Vein endothelial cell (primary cell): ENCODE measurements around the gene CEBPZOS. TPM values are rescaled to one million over a fixed set of nuclear protein-coding genes. Genes with fewer than 3 reads are reported as not detected.

Experiments used
- total RNA-seq: library from RNA; depleted of rRNA; stranded (reverse); fragments of >200 nt; gene quantifications from 2 replicates; pipeline ENCODE4 v1.2.3, GENCODE V29; 2012

Gene CEBPZOS
- 15.4 and 15.9 TPM in 2 replicates for total RNA-seq

GRCh38 chr2:37196320-37197195 lies at the start of gene CEBPZOS:
CEBPZOS (plus strand) TSS chr2:37196496; CDS start chr2:37199705, 3,209 bp downstream.

GRCh38 chr2:37156857-37157714 lies 39.2 kb upstream of the CEBPZOS start, which contains the start of gene EIF2AK2:
EIF2AK2 (minus strand) TSS chr2:37156980; CDS start chr2:37147806, 9,174 bp downstream.

DNA sequence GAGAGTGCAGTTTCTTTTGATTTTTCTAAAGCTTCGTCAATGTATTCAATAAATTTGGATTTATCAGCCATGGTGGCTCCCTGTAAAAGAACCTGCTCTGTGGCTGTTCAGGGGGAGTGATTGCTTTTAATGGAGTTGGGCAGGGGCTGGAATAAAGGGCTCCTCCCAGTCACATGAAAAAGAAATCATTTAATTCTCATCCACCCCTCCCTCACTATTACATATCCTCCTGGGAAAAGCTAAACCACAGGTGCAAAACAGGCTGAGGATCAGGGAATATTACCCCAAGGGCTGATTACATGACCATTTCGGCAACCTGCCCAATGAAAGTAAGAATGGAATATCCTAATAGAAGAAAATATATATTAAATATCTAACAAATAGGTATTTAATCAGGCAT lies 7.7 kb upstream of the CEBPZOS start, which contains the start of gene SULT6B1:
SULT6B1 (minus strand) TSS at position 101 of the 400 bp plus-strand sequence; CDS start at position 71, 30 bp downstream.

DNA sequence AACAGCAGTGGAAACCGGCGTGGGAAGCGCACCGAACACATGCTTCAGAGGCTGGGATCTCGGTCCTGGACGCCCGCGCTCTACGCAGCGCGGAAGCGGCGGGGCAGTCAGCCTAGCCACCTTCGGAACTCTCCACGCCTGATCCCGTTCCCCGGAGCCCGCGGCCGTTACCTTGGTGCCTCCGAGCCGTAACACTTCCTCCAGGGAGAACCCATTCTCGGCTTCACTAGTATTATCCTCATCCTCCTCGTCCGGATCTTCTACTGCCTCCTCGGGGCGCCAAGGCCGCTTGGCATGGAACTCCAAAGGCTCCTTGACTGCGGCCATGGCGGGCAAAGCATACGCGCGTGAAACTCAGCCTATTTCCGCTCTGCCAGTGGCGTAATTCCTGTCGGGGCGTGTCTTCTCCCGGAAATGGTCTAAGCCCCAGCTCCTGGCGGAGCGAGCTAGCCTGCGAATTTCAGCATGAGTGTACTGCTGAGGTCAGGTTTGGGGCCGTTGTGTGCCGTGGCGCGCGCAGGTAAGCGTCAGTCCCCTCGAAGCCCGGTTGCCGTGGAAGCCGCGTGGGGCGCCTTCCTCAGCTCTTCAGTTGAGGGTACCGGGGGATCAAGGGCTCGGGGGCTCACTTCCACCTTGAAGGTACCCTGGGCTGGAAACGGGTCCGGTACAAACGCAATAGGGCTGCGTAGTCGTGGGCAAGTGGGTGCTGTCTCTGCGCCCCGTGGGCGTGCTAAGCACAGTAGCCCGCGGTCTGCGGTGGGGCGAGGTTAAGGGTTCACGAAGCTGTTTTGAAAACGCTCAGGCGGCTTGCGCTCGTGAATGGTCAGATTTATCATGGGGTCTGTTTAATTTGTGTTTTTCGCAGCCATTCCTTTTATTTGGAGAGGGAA lies 35.2 kb downstream of the CEBPZOS start, which contains the start of the genes CEBPZ and NDUFAF7:
CEBPZ (minus strand) TSS at position 356 of the 890 bp plus-strand sequence; CDS start at position 327, 29 bp downstream.
NDUFAF7 (plus strand) TSS at position 418 of the 890 bp plus-strand sequence; CDS start at position 466, 48 bp downstream.

Other genes with a start within 250 kb of the CEBPZOS start
- gene STRN, start 230.0 kb upstream of the CEBPZOS start, total RNA-seq = 23.2 and 30.6 TPM in 2 replicates
- 28.4 and 33.3 TPM in 2 replicates for gene HEATR5B, start 112.1 kb upstream of the CEBPZOS start, total RNA-seq
- 6.2 and 9.4 TPM in 2 replicates for gene GPATCH11, start 112.0 kb upstream of the CEBPZOS start, total RNA-seq
- gene EIF2AK2, start 39.5 kb upstream of the CEBPZOS start, total RNA-seq = 24.5 and 37.8 TPM in 2 replicates
- gene SULT6B1, start 7.8 kb upstream of the CEBPZOS start, total RNA-seq = not detected in 2 replicates
- gene CEBPZ, start 35.1 kb downstream of the CEBPZOS start, total RNA-seq = 32.7 and 44.8 TPM in 2 replicates
- 9.5 and 12.4 TPM in 2 replicates for gene NDUFAF7, start 35.2 kb downstream of the CEBPZOS start, total RNA-seq
- gene PRKD3, start 128.3 kb downstream of the CEBPZOS start, total RNA-seq = 64.7 and 82.2 TPM in 2 replicates
- gene QPCT, start 148.1 kb downstream of the CEBPZOS start, total RNA-seq = 7.5 and 18.8 TPM in 2 replicates